Testis (tissue), 2 donors: ENCODE results near the gene CDYL.

Experiments
- POLR2A ChIP-seq: fragments of 450-650 bp; IDR thresholded peaks from one replicate; pipeline ENCODE4 v1.6.1; 2017; ENCODE audit warnings: antibody characterized with exemption, mild to moderate bottlenecking, moderate library complexity
- TF ChIP-seq, protein P1 (sequence below), 3 experiments: fragments of 450-650 bp in 2 of 3; fragments of 200-600 bp in 1 of 3; sonication (generic) in 1 of 3; IDR thresholded peaks; one replicate each; pipeline ENCODE4 v1.5.1; 2016 to 2019; ENCODE audit warnings: antibody characterized with exemption in 3 of 3, mild to moderate bottlenecking in 2 of 3, moderate library complexity in 1 of 3

DNA sequence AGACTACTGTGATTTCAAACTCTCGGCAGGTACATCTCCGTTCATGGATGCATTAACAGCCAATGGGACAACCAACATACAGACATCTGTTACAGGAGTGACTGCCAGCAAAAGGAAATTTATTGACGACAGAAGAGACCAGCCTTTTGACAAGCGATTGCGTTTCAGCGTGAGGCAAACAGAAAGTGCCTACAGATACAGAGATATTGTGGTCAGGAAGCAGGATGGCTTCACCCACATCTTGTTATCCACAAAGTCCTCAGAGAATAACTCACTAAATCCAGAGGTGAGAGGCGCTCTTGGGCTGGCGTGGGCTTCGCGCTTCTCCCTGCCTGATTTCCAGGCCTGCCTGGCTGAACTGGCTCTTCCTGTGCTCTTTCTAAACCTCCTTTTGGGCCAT is 159.3 kb downstream of the CDYL start:
- TF ChIP-seq, protein P1, sequence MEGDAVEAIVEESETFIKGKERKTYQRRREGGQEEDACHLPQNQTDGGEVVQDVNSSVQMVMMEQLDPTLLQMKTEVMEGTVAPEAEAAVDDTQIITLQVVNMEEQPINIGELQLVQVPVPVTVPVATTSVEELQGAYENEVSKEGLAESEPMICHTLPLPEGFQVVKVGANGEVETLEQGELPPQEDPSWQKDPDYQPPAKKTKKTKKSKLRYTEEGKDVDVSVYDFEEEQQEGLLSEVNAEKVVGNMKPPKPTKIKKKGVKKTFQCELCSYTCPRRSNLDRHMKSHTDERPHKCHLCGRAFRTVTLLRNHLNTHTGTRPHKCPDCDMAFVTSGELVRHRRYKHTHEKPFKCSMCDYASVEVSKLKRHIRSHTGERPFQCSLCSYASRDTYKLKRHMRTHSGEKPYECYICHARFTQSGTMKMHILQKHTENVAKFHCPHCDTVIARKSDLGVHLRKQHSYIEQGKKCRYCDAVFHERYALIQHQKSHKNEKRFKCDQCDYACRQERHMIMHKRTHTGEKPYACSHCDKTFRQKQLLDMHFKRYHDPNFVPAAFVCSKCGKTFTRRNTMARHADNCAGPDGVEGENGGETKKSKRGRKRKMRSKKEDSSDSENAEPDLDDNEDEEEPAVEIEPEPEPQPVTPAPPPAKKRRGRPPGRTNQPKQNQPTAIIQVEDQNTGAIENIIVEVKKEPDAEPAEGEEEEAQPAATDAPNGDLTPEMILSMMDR (IDR thresholded peaks at IDR 0.05), result no peak
- TF ChIP-seq POLR2A, result no peak
